ENCODE results near the gene SDR42E2.

Gene SDR42E2

DNA sequence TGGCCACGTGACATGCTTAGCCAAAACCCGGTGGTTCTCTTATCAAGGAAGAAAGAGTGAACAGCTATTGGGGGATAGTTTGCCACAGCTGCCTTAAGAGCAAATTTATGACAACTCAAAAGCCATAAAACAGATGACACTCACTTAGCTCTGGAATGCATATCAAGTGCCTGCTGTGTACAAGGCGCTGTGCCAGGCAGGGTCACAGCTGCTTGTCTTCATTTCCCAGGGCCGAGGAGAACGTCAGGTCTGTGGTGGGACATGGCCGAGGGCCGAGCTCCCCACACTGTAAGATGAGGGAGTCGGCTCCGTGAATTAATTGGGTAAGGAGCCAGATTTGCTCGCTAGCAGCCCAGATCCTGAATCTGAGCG is 57.7 kb downstream of the SDR42E2 start (continued):
- TF ChIP-seq, protein P1, sequence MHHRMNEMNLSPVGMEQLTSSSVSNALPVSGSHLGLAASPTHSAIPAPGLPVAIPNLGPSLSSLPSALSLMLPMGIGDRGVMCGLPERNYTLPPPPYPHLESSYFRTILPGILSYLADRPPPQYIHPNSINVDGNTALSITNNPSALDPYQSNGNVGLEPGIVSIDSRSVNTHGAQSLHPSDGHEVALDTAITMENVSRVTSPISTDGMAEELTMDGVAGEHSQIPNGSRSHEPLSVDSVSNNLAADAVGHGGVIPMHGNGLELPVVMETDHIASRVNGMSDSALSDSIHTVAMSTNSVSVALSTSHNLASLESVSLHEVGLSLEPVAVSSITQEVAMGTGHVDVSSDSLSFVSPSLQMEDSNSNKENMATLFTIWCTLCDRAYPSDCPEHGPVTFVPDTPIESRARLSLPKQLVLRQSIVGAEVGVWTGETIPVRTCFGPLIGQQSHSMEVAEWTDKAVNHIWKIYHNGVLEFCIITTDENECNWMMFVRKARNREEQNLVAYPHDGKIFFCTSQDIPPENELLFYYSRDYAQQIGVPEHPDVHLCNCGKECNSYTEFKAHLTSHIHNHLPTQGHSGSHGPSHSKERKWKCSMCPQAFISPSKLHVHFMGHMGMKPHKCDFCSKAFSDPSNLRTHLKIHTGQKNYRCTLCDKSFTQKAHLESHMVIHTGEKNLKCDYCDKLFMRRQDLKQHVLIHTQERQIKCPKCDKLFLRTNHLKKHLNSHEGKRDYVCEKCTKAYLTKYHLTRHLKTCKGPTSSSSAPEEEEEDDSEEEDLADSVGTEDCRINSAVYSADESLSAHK (tag by site-specific recombination; IDR thresholded peaks at IDR 0.05) = no peak
- TF ChIP-seq ZNF561 (tag by site-specific recombination; IDR thresholded peaks at IDR 0.05; ENCODE audit: borderline replicate concordance) (no peak), ZNF146 (tag by site-specific recombination; IDR thresholded peaks at IDR 0.05) (no peak), ZNF670 (tag by site-specific recombination; IDR thresholded peaks at IDR 0.05; ENCODE audit: low read depth) (no peak), ZNF311 (tag by site-specific recombination; IDR thresholded peaks at IDR 0.05; ENCODE audit: borderline replicate concordance) (no peak), ZNF521 (tag by site-specific recombination; IDR thresholded peaks at IDR 0.05) (no peak), HOXD13 (CRISPR knock-in tag; IDR thresholded peaks at IDR 0.05; ENCODE audit: borderline replicate concordance) (no peak), ZNF354C (tag by site-specific recombination; IDR thresholded peaks at IDR 0.05; ENCODE audit: borderline replicate concordance, low read depth) (no peak), MYNN (tag by site-specific recombination; IDR thresholded peaks at IDR 0.05; ENCODE audit: borderline replicate concordance) (no peak), ZNF366 (tag by site-specific recombination; conservative IDR thresholded peaks at IDR 0.05) (0 out of 2 replicates have a peak, but pooled peaks have one; percentile 23), ZNF48 (tag by site-specific recombination; IDR thresholded peaks at IDR 0.05) (no peak), ZNF623 (tag by site-specific recombination; IDR thresholded peaks at IDR 0.05) (no peak), ZNF174 (tag by site-specific recombination; IDR thresholded peaks at IDR 0.05) (no peak), ZNF621 (tag by site-specific recombination; IDR thresholded peaks at IDR 0.05) (no peak), ZIC2 (tag by site-specific recombination; IDR thresholded peaks at IDR 0.05) (peak; percentile 37; the same call in 1 of the 2 replicates)
- TF ChIP-seq, protein P2, sequence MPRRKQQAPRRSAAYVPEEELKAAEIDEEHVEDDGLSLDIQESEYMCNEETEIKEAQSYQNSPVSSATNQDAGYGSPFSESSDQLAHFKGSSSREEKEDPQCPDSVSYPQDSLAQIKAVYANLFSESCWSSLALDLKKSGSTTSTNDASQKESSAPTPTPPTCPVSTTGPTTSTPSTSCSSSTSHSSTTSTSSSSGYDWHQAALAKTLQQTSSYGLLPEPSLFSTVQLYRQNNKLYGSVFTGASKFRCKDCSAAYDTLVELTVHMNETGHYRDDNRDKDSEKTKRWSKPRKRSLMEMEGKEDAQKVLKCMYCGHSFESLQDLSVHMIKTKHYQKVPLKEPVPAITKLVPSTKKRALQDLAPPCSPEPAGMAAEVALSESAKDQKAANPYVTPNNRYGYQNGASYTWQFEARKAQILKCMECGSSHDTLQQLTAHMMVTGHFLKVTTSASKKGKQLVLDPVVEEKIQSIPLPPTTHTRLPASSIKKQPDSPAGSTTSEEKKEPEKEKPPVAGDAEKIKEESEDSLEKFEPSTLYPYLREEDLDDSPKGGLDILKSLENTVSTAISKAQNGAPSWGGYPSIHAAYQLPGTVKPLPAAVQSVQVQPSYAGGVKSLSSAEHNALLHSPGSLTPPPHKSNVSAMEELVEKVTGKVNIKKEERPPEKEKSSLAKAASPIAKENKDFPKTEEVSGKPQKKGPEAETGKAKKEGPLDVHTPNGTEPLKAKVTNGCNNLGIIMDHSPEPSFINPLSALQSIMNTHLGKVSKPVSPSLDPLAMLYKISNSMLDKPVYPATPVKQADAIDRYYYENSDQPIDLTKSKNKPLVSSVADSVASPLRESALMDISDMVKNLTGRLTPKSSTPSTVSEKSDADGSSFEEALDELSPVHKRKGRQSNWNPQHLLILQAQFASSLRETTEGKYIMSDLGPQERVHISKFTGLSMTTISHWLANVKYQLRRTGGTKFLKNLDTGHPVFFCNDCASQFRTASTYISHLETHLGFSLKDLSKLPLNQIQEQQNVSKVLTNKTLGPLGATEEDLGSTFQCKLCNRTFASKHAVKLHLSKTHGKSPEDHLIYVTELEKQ (tag by site-specific recombination; IDR thresholded peaks at IDR 0.05; ENCODE audit: borderline replicate concordance) = peak; percentile 45; the same call in 1 of the 2 replicates
- TF ChIP-seq, protein P3, sequence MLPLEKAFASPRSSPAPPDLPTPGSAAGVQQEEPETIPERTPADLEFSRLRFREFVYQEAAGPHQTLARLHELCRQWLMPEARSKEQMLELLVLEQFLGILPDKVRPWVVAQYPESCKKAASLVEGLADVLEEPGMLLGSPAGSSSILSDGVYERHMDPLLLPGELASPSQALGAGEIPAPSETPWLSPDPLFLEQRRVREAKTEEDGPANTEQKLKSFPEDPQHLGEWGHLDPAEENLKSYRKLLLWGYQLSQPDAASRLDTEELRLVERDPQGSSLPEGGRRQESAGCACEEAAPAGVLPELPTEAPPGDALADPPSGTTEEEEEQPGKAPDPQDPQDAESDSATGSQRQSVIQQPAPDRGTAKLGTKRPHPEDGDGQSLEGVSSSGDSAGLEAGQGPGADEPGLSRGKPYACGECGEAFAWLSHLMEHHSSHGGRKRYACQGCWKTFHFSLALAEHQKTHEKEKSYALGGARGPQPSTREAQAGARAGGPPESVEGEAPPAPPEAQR (tag by site-specific recombination; IDR thresholded peaks at IDR 0.05) = no peak
- TF ChIP-seq, protein P4, sequence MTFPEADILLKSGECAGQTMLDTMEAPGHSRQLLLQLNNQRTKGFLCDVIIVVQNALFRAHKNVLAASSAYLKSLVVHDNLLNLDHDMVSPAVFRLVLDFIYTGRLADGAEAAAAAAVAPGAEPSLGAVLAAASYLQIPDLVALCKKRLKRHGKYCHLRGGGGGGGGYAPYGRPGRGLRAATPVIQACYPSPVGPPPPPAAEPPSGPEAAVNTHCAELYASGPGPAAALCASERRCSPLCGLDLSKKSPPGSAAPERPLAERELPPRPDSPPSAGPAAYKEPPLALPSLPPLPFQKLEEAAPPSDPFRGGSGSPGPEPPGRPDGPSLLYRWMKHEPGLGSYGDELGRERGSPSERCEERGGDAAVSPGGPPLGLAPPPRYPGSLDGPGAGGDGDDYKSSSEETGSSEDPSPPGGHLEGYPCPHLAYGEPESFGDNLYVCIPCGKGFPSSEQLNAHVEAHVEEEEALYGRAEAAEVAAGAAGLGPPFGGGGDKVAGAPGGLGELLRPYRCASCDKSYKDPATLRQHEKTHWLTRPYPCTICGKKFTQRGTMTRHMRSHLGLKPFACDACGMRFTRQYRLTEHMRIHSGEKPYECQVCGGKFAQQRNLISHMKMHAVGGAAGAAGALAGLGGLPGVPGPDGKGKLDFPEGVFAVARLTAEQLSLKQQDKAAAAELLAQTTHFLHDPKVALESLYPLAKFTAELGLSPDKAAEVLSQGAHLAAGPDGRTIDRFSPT (tag by site-specific recombination; IDR thresholded peaks at IDR 0.05) = no peak
- TF ChIP-seq, protein P5, sequence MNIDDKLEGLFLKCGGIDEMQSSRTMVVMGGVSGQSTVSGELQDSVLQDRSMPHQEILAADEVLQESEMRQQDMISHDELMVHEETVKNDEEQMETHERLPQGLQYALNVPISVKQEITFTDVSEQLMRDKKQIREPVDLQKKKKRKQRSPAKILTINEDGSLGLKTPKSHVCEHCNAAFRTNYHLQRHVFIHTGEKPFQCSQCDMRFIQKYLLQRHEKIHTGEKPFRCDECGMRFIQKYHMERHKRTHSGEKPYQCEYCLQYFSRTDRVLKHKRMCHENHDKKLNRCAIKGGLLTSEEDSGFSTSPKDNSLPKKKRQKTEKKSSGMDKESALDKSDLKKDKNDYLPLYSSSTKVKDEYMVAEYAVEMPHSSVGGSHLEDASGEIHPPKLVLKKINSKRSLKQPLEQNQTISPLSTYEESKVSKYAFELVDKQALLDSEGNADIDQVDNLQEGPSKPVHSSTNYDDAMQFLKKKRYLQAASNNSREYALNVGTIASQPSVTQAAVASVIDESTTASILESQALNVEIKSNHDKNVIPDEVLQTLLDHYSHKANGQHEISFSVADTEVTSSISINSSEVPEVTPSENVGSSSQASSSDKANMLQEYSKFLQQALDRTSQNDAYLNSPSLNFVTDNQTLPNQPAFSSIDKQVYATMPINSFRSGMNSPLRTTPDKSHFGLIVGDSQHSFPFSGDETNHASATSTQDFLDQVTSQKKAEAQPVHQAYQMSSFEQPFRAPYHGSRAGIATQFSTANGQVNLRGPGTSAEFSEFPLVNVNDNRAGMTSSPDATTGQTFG (tag by site-specific recombination; IDR thresholded peaks at IDR 0.05; ENCODE audit: borderline replicate concordance) = no peak
- TF ChIP-seq, protein P6, sequence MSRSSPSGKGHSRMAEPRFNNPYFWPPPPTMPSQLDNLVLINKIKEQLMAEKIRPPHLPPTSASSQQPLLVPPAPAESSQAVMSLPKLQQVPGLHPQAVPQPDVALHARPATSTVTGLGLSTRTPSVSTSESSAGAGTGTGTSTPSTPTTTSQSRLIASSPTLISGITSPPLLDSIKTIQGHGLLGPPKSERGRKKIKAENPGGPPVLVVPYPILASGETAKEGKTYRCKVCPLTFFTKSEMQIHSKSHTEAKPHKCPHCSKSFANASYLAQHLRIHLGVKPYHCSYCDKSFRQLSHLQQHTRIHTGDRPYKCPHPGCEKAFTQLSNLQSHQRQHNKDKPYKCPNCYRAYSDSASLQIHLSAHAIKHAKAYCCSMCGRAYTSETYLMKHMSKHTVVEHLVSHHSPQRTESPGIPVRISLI (tag by site-specific recombination; IDR thresholded peaks at IDR 0.05) = no peak
- TF ChIP-seq, protein P7, sequence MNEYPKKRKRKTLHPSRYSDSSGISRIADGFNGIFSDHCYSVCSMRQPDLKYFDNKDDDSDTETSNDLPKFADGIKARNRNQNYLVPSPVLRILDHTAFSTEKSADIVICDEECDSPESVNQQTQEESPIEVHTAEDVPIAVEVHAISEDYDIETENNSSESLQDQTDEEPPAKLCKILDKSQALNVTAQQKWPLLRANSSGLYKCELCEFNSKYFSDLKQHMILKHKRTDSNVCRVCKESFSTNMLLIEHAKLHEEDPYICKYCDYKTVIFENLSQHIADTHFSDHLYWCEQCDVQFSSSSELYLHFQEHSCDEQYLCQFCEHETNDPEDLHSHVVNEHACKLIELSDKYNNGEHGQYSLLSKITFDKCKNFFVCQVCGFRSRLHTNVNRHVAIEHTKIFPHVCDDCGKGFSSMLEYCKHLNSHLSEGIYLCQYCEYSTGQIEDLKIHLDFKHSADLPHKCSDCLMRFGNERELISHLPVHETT (tag by site-specific recombination; IDR thresholded peaks at IDR 0.05) = no peak
- TF ChIP-seq, protein P8, sequence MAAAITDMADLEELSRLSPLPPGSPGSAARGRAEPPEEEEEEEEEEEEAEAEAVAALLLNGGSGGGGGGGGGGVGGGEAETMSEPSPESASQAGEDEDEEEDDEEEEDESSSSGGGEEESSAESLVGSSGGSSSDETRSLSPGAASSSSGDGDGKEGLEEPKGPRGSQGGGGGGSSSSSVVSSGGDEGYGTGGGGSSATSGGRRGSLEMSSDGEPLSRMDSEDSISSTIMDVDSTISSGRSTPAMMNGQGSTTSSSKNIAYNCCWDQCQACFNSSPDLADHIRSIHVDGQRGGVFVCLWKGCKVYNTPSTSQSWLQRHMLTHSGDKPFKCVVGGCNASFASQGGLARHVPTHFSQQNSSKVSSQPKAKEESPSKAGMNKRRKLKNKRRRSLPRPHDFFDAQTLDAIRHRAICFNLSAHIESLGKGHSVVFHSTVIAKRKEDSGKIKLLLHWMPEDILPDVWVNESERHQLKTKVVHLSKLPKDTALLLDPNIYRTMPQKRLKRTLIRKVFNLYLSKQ (tag by site-specific recombination; IDR thresholded peaks at IDR 0.05; ENCODE audit: borderline replicate concordance) = no peak

All from HEK293 (cell line).